ENCODE results near the gene DPH2. TPM values are rescaled to one million over a fixed set of nuclear protein-coding genes. Genes with fewer than 3 reads are reported as not detected.
A peak's percentile ranks its signal among the peaks of the same experiment; 100 is the strongest.

Gene DPH2
- total and polyA plus RNA-seq, 2 experiments from 2014 or later: 16.7 to 42.9 TPM

GRCh38 chr1:43992232-43992995, 22.6 kb downstream of the DPH2 start:
- peaks cover 25% of the 10 kb centered on the region; the same call in 1 of the 2 replicates for H3F3A ChIP-seq (ENCODE audit: insufficient read depth)
- no peak for DNase-seq
- H3K36me3 ChIP-seq (ENCODE audit: low read depth): no peaks in the 10 kb centered on the region
- H3K79me2 ChIP-seq (ENCODE audit: insufficient read depth): no peaks in the 10 kb centered on the region
- H3K9me3 ChIP-seq (ENCODE audit: low read depth): no peaks in the 10 kb centered on the region
- peak overlapping the region; percentile 74 for H3K4me3 ChIP-seq
- H3K27me3 ChIP-seq (replicated peaks; ENCODE audit: insufficient read depth): no peaks in the 10 kb centered on the region
- H3K4me2 ChIP-seq (ENCODE audit: unreplicated experiment): peak overlapping the region; percentile 86
- no peaks in the 10 kb centered on the region for H3K9me2 ChIP-seq (ENCODE audit: insufficient read depth)
- H4K20me1 ChIP-seq (ENCODE audit: insufficient read depth): no peaks in the 10 kb centered on the region
- peaks cover 12% of the 10 kb centered on the region for H3K4me1 ChIP-seq (ENCODE audit: insufficient read depth)
- in situ Hi-C loops (cut with MboI): no loop called here
- peak overlapping the region; percentile 84 for H3K9ac ChIP-seq
- H2AFZ ChIP-seq: peak overlapping the region; percentile 74; the same call in 1 of the 2 replicates
- 68 to 73% methylated on average over 10 to 11 of the region's 11 CpGs for WGBS, 2 experiments (ENCODE audit: low coverage in 1 of 2, low lambda C conversion rate in 2 of 2, missing lambda C conversion rate in 2 of 2)
- no peak for TF ChIP-seq EZH2 (IDR thresholded peaks at IDR 0.05; ENCODE audit: insufficient read depth, poor library complexity, severe bottlenecking)
- H3K27ac ChIP-seq: no peak overlapping the region

- no peaks in the 10 kb centered on the region for H3K27me3 ChIP-seq (replicated peaks; ENCODE audit: insufficient read depth)
- no peaks in the 10 kb centered on the region for H3K79me2 ChIP-seq (ENCODE audit: insufficient read depth)
- DNase-seq: no peak
- H3K4me2 ChIP-seq (ENCODE audit: unreplicated experiment): no peak overlapping the region
- peaks cover 12% of the 10 kb centered on the region for H3K4me1 ChIP-seq (ENCODE audit: insufficient read depth)
- in situ Hi-C loops (cut with MboI): no loop called here
- TF ChIP-seq EZH2phosphoT487 (IDR thresholded peaks at IDR 0.05; ENCODE audit: insufficient read depth, low read depth) (no peak), EZH2 (IDR thresholded peaks at IDR 0.05; ENCODE audit: insufficient read depth, poor library complexity, severe bottlenecking) (no peak)
- no peak overlapping the region for H3K9ac ChIP-seq
- WGBS, 2 experiments (ENCODE audit: low coverage in 1 of 2, low lambda C conversion rate in 2 of 2, missing lambda C conversion rate in 2 of 2): 94 to 97% methylated on average over 9 of the region's 9 CpGs
- no peak overlapping the region for H3K27ac ChIP-seq
- no peak overlapping the region for H3K4me3 ChIP-seq
- no peak overlapping the region for H2AFZ ChIP-seq
- H3K36me3 ChIP-seq (ENCODE audit: low read depth): no peaks in the 10 kb centered on the region
- no peaks in the 10 kb centered on the region for H3K9me3 ChIP-seq (ENCODE audit: low read depth)
- no peaks in the 10 kb centered on the region for H3K9me2 ChIP-seq (ENCODE audit: insufficient read depth)
- no peaks in the 10 kb centered on the region for H4K20me1 ChIP-seq (ENCODE audit: insufficient read depth)
- H3F3A ChIP-seq (ENCODE audit: insufficient read depth): peaks cover 25% of the 10 kb centered on the region; the same call in 1 of the 2 replicates
These were observed 23.6 kb downstream of the DPH2 start for GRCh38 chr1:43993206-43993914.

- WGBS, 2 experiments (ENCODE audit: low coverage in 1 of 2, low lambda C conversion rate in 2 of 2, missing lambda C conversion rate in 2 of 2): 78 to 83% methylated on average over 7 of the region's 7 CpGs
These were observed 24.3 kb downstream of the DPH2 start for GRCh38 chr1:43994071-43994470.

GRCh38 chr1:43994794-43995790, 25.3 kb downstream of the DPH2 start:
- no peaks in the 10 kb centered on the region for H3K27me3 ChIP-seq (replicated peaks; ENCODE audit: insufficient read depth)
- H3K9ac ChIP-seq: no peak overlapping the region
- H3K79me2 ChIP-seq (ENCODE audit: insufficient read depth): no peaks in the 10 kb centered on the region
- H3K4me2 ChIP-seq (ENCODE audit: unreplicated experiment): no peak overlapping the region
- no peak overlapping the region for H2AFZ ChIP-seq
- peaks cover 11% of the 10 kb centered on the region; the same call in 1 of the 2 replicates for H3F3A ChIP-seq (ENCODE audit: insufficient read depth)
- no peak overlapping the region for H3K27ac ChIP-seq
- peak; percentile 63 for DNase-seq
- no peak overlapping the region for H3K4me3 ChIP-seq
- TF ChIP-seq EZH2 (IDR thresholded peaks at IDR 0.05; ENCODE audit: insufficient read depth, poor library complexity, severe bottlenecking) (no peak), EZH2phosphoT487 (IDR thresholded peaks at IDR 0.05; ENCODE audit: insufficient read depth, low read depth) (no peak)
- H3K9me3 ChIP-seq (ENCODE audit: low read depth): no peaks in the 10 kb centered on the region
- 68 to 78% methylated on average over 15 of the region's 15 CpGs for WGBS, 2 experiments (ENCODE audit: low coverage in 1 of 2, low lambda C conversion rate in 2 of 2, missing lambda C conversion rate in 2 of 2)
- no peaks in the 10 kb centered on the region for H3K36me3 ChIP-seq (ENCODE audit: low read depth)
- in situ Hi-C loops (cut with MboI): no loop called here
- H3K9me2 ChIP-seq (ENCODE audit: insufficient read depth): no peaks in the 10 kb centered on the region
- H4K20me1 ChIP-seq (ENCODE audit: insufficient read depth): no peaks in the 10 kb centered on the region
- H3K4me1 ChIP-seq (ENCODE audit: insufficient read depth): peaks cover 12% of the 10 kb centered on the region

More at GRCh38 chr1:43994071-43994470, 24.3 kb downstream of the DPH2 start:
- Histone ChIP-seq H3K4me3 (no peak overlapping the region), H3K9ac (no peak overlapping the region), H3K4me2 (ENCODE audit: unreplicated experiment) (no peak overlapping the region), H3F3A (ENCODE audit: insufficient read depth) (peaks cover 18% of the 10 kb centered on the region; the same call in 1 of the 2 replicates), H3K36me3 (ENCODE audit: low read depth) (no peaks in the 10 kb centered on the region), H3K9me2 (ENCODE audit: insufficient read depth) (no peaks in the 10 kb centered on the region), H3K9me3 (ENCODE audit: low read depth) (no peaks in the 10 kb centered on the region), H3K27me3 (replicated peaks; ENCODE audit: insufficient read depth) (no peaks in the 10 kb centered on the region), H3K4me1 (ENCODE audit: insufficient read depth) (peaks cover 12% of the 10 kb centered on the region), H3K27ac (no peak overlapping the region), H2AFZ (no peak overlapping the region), H4K20me1 (ENCODE audit: insufficient read depth) (no peaks in the 10 kb centered on the region), H3K79me2 (ENCODE audit: insufficient read depth) (no peaks in the 10 kb centered on the region)
- in situ Hi-C loops (cut with MboI): no loop called here
- DNase-seq: no peak
- TF ChIP-seq EZH2 (IDR thresholded peaks at IDR 0.05; ENCODE audit: insufficient read depth, poor library complexity, severe bottlenecking) (no peak), EZH2phosphoT487 (IDR thresholded peaks at IDR 0.05; ENCODE audit: insufficient read depth, low read depth) (no peak)
